A549 treated with RU486 at 1 μM for 4 hours (cell line): Measurements from ENCODE around the gene GPR25. TPM values are rescaled to one million over a fixed set of nuclear protein-coding genes. Genes with fewer than 3 reads are reported as not detected.

Source experiments
- total RNA-seq: library from RNA; stranded (reverse); fragments of 200-300 nt; extraction: Qiagen RNA extraction; gene quantifications from 5 replicates; pipeline ENCODE4 v1.2.3, GENCODE V29; 2022; ENCODE audit warnings: low read depth

The GPR25 gene, protein sequence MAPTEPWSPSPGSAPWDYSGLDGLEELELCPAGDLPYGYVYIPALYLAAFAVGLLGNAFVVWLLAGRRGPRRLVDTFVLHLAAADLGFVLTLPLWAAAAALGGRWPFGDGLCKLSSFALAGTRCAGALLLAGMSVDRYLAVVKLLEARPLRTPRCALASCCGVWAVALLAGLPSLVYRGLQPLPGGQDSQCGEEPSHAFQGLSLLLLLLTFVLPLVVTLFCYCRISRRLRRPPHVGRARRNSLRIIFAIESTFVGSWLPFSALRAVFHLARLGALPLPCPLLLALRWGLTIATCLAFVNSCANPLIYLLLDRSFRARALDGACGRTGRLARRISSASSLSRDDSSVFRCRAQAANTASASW
- not detected in 5 replicates for total RNA-seq

DNA sequence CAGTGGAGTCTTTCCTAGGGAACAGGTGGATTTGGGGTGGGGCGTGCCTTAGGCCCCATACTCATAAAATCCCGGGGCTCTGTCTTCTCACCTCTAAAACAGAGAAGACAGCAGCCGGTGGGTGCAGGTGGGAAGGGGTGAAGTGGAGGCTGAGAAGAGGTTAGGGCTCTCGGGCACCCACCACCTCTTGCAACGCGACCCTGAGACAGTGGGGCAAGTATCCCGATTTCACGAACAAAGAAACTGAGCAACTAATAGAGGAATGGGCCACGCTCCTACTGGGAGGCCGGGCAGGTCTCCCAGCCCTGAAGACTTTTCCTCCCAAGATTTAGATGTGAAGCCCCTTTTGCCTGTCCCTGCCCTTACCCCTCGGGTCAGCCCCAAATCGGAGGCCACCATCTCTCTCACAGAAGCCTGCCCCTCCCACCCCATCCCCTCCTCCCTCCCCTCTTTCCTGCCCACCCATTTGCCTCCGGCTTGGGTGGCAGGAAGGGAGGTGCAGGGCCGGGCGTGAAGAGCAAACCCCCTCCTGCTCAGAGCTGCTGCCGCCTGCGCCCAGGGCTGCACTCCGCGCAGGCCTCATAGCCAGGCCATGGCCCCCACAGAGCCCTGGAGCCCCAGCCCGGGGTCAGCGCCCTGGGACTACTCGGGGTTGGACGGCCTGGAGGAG is at the start of gene GPR25:
Gene GPR25 (plus strand): TSS at position 536 of the 670 bp plus-strand sequence. CDS start 57 bp downstream, at position 593.

DNA sequence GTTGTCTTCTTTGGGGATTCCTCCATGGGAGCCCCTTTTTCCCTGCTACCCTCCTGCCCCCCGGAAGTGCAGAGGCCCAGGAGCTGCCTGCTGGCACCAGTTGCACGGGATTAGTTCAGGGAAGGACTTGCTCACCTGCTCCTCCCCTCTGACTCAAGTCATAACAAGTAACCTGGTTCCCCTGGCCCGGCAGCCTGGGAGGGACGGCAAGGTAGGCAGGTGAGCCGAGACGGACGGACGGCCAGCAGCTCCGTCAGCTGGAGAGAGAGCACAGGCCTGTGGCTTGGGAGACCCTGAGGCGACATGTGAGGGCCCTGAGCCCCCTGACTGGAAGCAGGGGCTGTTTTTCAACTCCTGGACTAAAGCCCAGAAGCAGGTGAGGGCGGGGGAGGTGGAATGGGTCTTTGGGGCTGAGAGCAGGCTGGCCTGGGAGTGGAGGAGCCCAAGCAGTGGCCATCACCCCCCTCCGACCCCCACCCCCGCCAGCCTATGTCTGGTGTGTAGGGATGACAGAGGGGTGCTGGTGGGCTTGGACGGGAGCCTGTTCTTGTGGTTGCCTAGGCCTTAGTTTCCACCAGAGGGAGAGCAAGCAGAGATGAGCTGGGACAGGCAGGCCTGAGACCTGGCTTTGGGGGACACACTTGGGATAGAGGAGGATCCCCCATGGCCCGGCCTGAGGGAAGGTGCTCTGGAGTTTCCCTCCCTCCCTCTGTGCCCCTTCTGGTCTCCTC is 22.1 kb downstream of the GPR25 start, which contains the start of gene INAVA:
Gene INAVA (plus strand): TSS at position 189 of the 731 bp plus-strand sequence. CDS start 3,501 bp downstream, outside the sequence.

Other genes with a start within 250 kb of the GPR25 start
- 12.0 to 18.3 TPM (median 13.8 TPM) in 5 replicates for gene DDX59, start 203.1 kb upstream of the GPR25 start, total RNA-seq
- 14.6 to 26.9 TPM (median 21.3 TPM) in 5 replicates for gene CAMSAP2, start 134.1 kb upstream of the GPR25 start, total RNA-seq
- 29.7 to 46.4 TPM (median 37.9 TPM) in 5 replicates for gene INAVA, start 21.9 kb downstream of the GPR25 start, total RNA-seq
- gene KIF21B, start 150.7 kb downstream of the GPR25 start, total RNA-seq, result 1.6 to 3.5 TPM (median 2.6 TPM) in 5 replicates
- not detected in 5 replicates for gene CACNA1S, start 239.4 kb downstream of the GPR25 start, total RNA-seq